GM19239 (cell line): Measurements from ENCODE around the gene UCP3.

Experiments
- DNase-seq: peaks from one replicate; pipeline ENCODE4 v3.0.0; 2011; ENCODE audit warnings: low spot score; ENCODE audit not compliant: insufficient read length
- FAIRE-seq: peaks from 2 replicates; lab custom pipeline; 2011; peaks lifted over from hg19 to GRCh38; lab: Jason Lieb, UNC

Gene UCP3

DNA sequence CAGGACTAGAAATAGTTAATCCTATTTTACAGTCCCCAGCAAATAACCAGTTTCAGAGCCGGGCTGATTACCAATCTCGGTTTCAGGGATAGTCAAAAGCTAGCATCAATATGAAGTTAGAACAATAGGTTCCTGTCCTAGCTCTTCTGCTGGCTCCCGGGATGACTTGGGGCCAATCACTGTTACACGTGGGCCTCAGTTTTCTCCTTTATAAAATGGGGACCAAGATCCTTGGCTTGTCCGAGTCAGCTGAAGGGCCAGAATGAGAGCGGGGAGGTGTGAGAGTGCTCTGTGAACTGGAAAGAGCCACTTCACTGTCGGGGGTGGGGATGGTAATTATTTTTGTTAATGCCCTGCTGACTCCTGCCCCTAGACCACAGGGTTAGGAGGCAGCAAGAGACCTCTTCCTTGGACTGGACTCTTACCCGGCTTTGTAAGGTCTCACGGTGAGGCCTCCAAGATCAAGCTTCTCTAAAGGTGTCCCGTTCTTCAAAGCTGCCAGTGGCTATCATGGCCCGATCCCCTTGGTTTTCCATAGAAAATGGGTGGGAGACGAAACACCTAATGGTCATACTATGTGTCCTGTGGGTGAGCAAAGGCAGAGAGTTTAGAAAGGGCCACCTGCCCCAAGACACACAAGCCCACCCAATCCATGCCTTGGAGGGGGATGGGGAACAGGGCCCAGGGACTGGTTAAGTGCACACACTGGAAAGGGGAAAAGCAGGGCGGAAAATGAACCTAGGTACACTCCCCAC is 27.7 kb downstream of the UCP3 start:
- DNase-seq (no peak), FAIRE-seq (peak; percentile 40)

DNA sequence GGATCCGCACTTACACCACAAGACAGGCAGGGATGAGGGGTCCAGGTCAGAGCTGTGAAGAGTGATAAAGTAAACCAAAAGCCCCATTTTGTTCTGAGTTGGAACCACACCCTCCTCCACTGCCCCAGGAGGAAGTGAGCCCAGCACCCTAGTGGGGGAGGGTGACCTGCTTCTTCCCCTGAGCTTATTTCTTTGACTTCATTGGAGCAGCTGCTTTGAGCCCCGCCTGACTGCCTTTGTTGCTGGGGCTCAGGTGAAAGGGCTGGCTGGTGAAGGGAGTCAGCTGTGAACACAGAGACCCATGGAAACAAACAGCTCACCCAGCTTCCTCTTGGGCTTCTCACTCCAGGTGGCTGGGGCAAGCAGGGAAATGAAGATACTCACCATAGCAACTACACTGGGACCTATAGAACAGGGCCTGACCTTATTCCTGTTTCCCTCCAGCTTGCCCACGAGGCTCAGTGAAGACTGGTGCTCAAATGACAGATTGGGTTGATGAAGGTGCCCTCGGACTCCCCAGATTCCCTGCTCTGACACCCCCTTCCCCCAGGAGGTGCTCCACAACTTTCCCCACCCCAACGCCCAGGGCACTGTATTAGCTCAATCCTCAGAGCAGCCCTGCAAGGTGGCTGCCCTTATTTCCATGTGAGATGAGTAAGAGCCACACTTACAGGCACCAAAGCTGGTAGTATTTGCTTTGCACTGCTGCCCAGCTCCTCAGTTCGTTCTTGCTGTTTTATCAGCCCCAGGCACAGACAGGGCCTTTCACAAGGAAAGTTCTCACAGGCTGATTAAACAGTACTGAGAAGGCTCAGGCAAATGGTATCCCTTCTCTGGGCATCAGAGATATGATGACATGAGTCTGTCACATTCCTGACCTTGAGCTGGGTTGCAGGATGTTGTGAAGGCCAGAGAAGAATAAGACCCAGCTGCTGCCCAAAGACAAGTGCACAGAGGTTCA is 28.6 kb downstream of the UCP3 start:
- DNase-seq = peak; percentile 81
- FAIRE-seq = peak; percentile 83

- FAIRE-seq (no peak), DNase-seq (no peak)
Observed at GRCh38 chr11:73978576-73979086, 30.3 kb downstream of the UCP3 start.

- no peak for FAIRE-seq
- no peak for DNase-seq
Observed at GRCh38 chr11:73977856-73978519, 30.9 kb downstream of the UCP3 start.

DNA sequence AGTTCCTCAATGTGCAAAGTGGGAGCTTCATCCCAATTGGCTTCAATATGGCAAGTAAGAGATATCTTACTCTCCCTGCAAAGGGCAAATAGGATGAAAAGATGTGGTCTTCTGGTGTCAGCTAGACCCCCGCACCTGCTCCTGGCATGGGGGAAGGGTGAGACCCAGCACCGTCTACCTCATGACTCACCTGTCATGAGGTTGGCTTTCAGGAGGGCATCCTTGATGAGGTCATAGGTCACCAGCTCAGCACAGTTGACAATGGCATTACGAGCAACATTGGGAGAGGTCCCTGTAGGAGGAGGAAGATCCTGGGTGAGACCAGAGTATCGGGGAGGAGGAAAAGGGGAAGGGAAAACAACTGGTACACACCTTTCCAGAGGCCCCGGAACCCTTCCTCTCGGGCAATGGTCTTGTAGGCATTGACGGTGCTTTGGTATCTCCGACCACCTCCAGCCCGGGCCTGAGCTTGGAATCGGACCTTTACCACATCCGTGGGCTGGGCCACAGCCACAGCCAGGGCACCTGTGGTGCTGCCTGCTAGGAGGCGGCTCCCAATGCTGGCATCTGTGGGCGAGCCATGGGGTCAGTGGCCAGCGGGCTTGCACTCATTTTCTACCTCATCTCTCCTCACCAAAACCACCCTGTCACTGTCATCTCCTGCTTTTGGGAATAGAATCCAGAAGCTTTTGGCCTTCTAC is 32.3 kb downstream of the UCP3 start:
- DNase-seq (no peak), FAIRE-seq (no peak)

DNA sequence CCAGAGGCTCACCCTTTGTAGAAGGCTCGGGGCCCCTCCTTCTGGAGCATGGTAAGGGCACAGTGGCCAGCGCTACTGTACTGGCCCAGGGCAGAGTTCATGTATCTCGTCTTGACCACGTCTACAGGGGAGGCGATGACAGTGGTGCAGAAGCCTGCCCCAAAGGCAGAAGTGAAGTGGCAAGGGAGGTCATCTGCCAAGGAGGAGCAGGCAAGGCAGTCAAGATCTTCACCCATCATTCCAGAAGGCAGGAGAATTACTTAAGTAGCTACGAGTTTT is 33.5 kb downstream of the UCP3 start:
- DNase-seq (no peak), FAIRE-seq (no peak)

DNA sequence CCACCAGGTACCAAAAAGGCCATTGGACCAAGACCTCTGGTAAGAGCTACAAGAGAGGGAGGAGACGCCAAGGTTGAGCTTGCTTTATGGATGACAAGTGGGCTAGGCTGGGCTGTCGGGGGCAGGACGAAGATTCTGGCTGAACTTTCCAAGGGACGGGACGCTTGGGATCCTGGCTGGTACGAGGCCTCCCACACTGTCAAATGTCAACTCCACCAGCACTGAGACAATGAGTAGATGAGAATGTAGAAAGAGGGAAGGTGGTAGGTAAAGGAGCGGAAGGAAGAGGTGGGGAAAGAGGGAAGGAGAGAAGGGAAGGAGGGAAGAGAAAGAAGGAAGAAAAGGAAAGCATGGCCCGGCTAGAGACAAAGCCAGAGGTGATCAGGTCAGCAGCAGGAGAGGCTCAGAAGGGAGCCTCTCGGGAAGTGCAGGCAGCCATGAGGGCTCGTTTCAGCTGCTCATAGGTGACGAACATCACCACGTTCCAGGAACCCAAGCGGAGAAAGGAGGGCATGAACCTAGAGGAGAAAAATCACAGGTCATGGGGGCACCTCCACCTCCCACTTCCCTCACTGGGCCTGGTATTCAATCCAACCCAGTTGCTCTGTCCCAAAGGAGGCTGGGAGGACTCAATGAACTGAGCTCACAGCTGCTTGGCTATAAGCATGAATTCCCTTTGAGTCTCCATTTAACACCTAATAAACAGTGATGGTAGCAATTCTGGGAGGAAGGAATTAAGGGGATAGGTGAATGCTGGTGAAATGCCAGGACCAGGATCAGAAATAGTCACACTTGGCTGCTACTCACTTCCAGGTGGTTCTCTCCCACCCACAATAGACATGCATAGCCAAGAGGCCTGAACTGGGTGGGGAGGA is 34.0 kb downstream of the UCP3 start:
- FAIRE-seq = no peak

DNA sequence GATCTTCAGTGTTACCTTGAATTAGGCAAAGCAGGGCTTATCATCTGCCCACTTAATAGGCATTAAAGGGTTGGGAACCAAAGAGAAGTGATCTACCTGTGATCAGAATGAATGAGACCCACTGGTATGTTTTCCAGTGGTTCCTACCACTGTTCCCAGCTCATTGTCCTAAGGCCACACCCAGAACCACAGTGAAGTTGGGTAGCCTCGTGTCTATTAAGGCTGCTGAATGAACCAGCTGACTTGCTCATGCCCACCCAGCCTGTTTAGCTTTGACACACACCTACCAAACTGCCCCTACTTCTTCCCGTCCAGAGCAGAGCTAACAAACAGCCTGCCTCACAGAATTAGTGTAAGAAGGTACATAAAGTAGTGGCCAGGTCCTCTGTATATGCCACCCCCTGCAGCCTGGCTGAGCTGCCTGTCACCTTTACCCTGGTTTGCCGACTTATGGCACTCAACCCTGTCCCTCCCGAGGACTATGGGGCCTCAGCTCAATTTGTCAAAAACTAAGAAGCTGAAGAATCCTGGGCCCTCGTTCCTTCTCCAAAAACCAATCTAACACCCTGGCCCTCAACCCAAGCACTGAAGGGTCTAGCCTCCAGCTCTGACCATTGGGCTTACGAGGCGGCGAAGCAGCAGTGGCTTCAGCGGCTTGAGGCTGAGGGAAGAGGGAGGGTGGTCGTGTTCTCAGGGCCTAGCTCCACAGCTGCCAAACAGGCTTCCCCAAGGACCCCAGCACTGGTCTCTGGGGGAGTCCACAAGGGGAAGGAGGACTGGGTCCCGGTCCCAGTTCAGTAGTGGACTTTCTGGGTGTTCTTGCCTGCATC is 36.0 kb downstream of the UCP3 start:
- FAIRE-seq (no peak), DNase-seq (no peak)

More for the DNA sequence above, 34.0 kb downstream of the UCP3 start:
- DNase-seq = no peak

DNA sequence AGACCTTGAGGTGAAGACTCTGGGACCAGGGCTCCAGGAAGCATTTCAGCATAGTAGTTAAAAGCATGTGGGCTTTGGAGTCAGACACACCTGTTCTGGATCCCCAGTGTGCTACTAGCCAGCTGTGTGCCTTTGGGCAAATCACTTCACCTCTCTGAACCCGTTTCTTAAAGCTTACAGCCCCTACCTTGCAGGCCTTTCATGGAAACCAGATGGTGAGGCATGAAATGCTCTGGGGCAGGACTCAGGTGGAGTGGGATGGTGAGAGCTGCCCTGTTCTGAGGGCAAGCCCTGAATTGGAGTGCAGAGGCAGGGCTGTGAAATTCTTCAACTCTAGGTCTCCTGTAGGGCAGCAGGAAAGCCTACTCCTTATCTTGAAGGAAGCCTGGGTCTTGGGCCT is 36.7 kb downstream of the UCP3 start:
- no peak for DNase-seq
- FAIRE-seq = no peak

DNA sequence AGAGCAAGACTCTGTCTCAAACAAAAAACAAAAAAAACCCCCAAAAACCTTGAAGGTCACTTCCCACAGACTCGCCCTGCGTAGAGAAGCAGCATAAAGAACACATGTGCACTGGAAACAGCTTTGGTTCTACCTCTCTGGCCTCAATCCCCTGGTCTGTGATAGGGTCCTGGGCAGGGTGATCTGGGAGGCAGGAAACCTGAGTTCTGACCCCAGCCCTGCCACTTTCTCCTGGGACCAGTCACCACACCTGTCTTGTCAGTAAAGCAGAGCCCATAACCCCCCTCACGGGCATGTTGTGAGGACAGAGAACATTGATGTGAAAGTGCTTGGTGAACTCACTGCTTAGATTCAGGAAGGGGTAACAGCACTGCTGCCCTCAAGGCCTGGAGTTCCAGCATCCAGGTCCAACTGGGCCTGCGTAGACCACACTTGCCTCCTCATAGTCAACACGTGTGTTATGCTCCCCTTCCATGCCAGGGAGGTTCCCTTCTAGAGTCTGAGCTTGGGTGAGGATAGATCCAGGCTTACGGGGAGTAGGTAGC is 37.6 kb downstream of the UCP3 start:
- FAIRE-seq (no peak), DNase-seq (no peak)

- no peak for FAIRE-seq
- no peak for DNase-seq
Observed at GRCh38 chr11:73969991-73970800, 38.7 kb downstream of the UCP3 start.

GRCh38 chr11:73969091-73969490 is 39.8 kb downstream of the UCP3 start:
- FAIRE-seq = no peak
- no peak for DNase-seq

DNA sequence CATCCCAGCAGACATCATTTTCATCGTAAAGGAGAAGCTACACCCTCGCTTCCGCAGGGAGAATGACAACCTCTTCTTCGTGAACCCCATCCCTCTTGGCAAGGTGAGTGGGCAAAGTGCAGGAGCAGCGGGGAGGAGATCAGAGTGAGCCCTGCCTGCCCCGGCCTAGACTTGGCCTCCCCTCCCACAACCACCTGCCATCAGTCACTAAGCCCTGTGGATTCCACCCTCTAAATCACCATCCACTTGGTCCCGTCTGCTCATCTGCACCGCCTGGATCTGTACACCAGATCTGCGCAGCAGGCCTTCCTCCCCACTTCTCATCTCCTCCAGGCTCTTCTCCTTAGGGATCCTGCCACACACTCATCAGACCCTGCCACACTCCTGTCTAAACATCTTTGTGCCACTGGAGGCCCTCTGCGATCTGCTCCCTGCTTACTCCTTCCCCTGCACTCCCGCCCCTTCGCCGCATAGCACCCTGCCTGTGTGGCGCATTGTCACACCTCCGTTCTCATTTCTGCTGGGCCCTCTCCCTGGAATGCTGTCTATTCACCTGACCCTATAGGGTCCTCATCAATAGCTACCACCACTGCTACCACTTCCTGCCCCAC is 40.4 kb downstream of the UCP3 start:
- FAIRE-seq (no peak), DNase-seq (no peak)

- no peak for FAIRE-seq
- DNase-seq = no peak
Observed at GRCh38 chr11:73965764-73966121, 43.1 kb downstream of the UCP3 start.

DNA sequence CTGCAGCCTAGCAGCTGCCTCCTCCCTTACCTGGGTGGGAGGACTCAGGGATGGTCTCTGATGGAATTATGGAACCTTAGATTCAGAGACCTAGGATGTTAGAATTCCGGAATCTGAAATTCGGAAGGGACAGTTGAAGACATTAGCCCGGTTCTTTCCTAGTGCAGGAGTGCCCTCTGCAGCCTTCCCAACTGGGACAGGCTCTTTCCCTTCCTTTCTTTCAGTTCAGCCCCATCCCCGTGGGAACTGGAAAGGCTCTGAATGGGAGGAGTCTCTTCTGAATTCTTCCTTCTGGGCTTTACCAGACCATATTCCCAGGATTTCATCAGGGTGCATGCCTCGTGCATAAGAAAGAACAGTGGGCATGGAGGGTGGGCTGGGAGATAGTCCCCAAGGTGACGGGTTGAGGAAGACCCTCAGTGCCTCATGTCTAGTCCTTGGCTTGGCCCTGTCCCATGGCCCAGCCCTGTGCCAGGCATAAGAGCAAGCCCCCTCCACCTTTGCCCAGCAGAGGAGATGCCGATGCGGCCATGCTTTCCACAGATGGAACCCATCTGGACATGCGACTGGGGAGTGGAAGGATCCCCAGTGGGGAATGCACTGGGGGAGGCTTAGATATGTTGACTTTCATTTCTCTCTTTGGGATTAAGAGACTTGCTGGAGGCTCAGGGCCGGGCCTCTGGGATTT is 43.7 kb downstream of the UCP3 start:
- no peak for DNase-seq
- peak; percentile 33 for FAIRE-seq

DNA sequence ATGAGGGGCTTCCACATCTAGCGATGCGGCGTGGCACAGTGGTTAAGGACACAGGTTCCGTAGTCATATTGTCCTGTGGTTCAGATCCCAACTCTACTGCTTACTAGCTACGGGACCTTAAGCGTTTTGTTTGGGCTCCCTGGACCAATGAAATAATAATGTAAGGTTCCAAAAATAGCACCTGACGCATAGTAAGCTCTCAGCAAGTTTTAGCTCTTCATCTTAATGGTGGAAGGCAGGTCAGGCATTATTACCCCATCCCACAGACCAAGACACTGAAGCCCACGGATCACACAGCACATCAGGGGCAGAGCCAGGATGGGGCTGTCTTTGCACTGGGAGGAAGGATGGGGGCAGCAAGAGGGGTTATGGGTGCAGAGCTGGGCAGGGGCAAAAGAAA is 45.0 kb downstream of the UCP3 start:
- DNase-seq (no peak), FAIRE-seq (no peak)
